Osteocyte (in vitro differentiated cells): ENCODE results near the gene RRP7A. TPM values are rescaled to one million over a fixed set of nuclear protein-coding genes. Genes with fewer than 3 reads are reported as not detected.
"Not testable (repeated sequence)": the region's sequence is repeated elsewhere in the genome, so short reads cannot be mapped to it uniquely, and the experiment has no call there.

ENCODE experiments used
- DNase-seq: peaks from one replicate; pipeline ENCODE4 v3.0.0; 2021; ENCODE audit warnings: mixed read lengths; ENCODE audit not compliant: unreplicated experiment; ENCODE audit errors: extremely low spot score
- H3K27ac Mint-ChIP-seq: one replicate; pipeline ENCODE4 v1.8.0; 2021; ENCODE audit warnings: mild to moderate bottlenecking, mixed read lengths; ENCODE audit not compliant: unreplicated experiment
- H3K27me3 Mint-ChIP-seq: one replicate; pipeline ENCODE4 v1.8.0; 2021; ENCODE audit warnings: mixed read lengths; ENCODE audit not compliant: unreplicated experiment
- H3K36me3 Mint-ChIP-seq: one replicate; pipeline ENCODE4 v1.8.0; 2021; ENCODE audit warnings: mixed read lengths; ENCODE audit not compliant: unreplicated experiment
- H3K4me1 Mint-ChIP-seq: one replicate; pipeline ENCODE4 v1.8.0; 2021; ENCODE audit warnings: mixed read lengths; ENCODE audit not compliant: unreplicated experiment
- H3K4me3 Mint-ChIP-seq: one replicate; pipeline ENCODE4 v1.8.0; 2021; ENCODE audit warnings: mild to moderate bottlenecking, moderate library complexity, mixed read lengths; ENCODE audit not compliant: unreplicated experiment
- H3K9me3 Mint-ChIP-seq: one replicate; pipeline ENCODE4 v1.8.0; 2021; ENCODE audit warnings: mixed read lengths; ENCODE audit not compliant: unreplicated experiment
- CTCF ChIP-seq: fragments of 200-600 bp; sonication (generic); IDR thresholded peaks from 2 replicates; pipeline ENCODE4 v1.5.0; 2021; ENCODE audit warnings: antibody characterized with exemption, mild to moderate bottlenecking, moderate library complexity
- total RNA-seq: library from RNA; stranded (reverse); gene quantifications from 2 replicates; pipeline ENCODE4 v1.2.1, GENCODE V29; 2021

Gene RRP7A
- total RNA-seq, 1 donor from 2014 or later: 38.6 TPM

- Mint-ChIP-seq H3K27me3 (no peaks in the 10 kb centered on the region), H3K4me1 (peaks cover 9% of the 10 kb centered on the region), H3K9me3 (no peaks in the 10 kb centered on the region), H3K27ac (no peak overlapping the region), H3K4me3 (no peak overlapping the region), H3K36me3 (no peaks in the 10 kb centered on the region)
- no peak for TF ChIP-seq CTCF
- no peak for DNase-seq
These were observed 16.6 kb upstream of the RRP7A start for GRCh38 chr22:42536166-42536565.

- H3K4me1 Mint-ChIP-seq, H3K27me3 Mint-ChIP-seq, DNase-seq, H3K9me3 Mint-ChIP-seq, H3K4me3 Mint-ChIP-seq, H3K36me3 Mint-ChIP-seq, H3K27ac Mint-ChIP-seq: not testable (repeated sequence)
These were observed 15.6 kb upstream of the RRP7A start for GRCh38 chr22:42535082-42535731.

- no peaks in the 10 kb centered on the region for H3K36me3 Mint-ChIP-seq
- DNase-seq: no peak
- no peak overlapping the region for H3K27ac Mint-ChIP-seq
- H3K4me1 Mint-ChIP-seq: peaks cover 9% of the 10 kb centered on the region
- no peak for TF ChIP-seq CTCF
- H3K4me3 Mint-ChIP-seq: no peak overlapping the region
- H3K27me3 Mint-ChIP-seq: no peaks in the 10 kb centered on the region
- H3K9me3 Mint-ChIP-seq: no peaks in the 10 kb centered on the region
These were observed 14.0 kb upstream of the RRP7A start for GRCh38 chr22:42533638-42533977.

- H3K4me1 Mint-ChIP-seq, H3K4me3 Mint-ChIP-seq, H3K27me3 Mint-ChIP-seq, H3K9me3 Mint-ChIP-seq, H3K27ac Mint-ChIP-seq, DNase-seq, H3K36me3 Mint-ChIP-seq: not testable (repeated sequence)
These were observed 11.9 kb upstream of the RRP7A start for GRCh38 chr22:42531401-42532084.

GRCh38 chr22:42529435-42529834, 9.8 kb upstream of the RRP7A start:
- H3K4me3 Mint-ChIP-seq, H3K36me3 Mint-ChIP-seq, H3K9me3 Mint-ChIP-seq, DNase-seq, H3K27me3 Mint-ChIP-seq, H3K4me1 Mint-ChIP-seq, H3K27ac Mint-ChIP-seq: not testable (repeated sequence)

GRCh38 chr22:42528591-42529307, 9.2 kb upstream of the RRP7A start:
- H3K27me3 Mint-ChIP-seq: no peaks in the 10 kb centered on the region
- peaks cover 5% of the 10 kb centered on the region for H3K4me1 Mint-ChIP-seq
- H3K4me3 Mint-ChIP-seq: no peak overlapping the region
- H3K27ac Mint-ChIP-seq: no peak overlapping the region
- no peaks in the 10 kb centered on the region for H3K9me3 Mint-ChIP-seq
- DNase-seq: no peak
- no peaks in the 10 kb centered on the region for H3K36me3 Mint-ChIP-seq
- TF ChIP-seq CTCF: no peak
